GM21528 (cell line): ENCODE data around the gene NEU3.
"Not testable (repeated sequence)": the region's sequence is repeated elsewhere in the genome, so short reads cannot be mapped to it uniquely, and the experiment has no call there.

ENCODE experiments used
- ATAC-seq: cut with Tn5 transposase; IDR thresholded peaks from one replicate; pipeline ENCODE4 v1.9.1; 2021; ENCODE audit warnings: mild to moderate bottlenecking, moderate library complexity; ENCODE audit not compliant: unreplicated experiment, low FRiP score

Gene NEU3

GRCh38 chr11:75025561-75025960 is 36.8 kb downstream of the NEU3 start:
- ATAC-seq = no peak

- ATAC-seq = no peak
These were observed 39.6 kb downstream of the NEU3 start for GRCh38 chr11:75028321-75028720.

DNA sequence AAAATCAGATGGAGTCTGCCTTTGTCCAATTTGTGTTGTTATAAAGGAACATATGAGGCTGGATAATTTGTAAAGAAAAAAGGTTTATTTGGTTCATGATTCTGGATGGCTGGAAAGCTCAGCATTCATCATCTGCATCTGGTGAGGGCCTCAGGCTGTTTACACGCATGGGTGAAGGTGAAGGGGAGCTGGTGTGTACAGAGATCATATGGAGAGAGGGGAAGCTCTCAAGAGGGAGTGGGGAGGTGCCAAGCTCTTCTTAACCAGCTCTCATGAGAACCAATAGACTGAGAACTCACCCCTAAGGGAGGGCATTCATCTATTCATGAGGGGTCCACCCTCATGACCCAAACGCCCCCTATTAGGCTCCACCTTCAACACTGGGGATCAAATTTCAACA is 40.0 kb downstream of the NEU3 start:
- ATAC-seq = no peak

DNA sequence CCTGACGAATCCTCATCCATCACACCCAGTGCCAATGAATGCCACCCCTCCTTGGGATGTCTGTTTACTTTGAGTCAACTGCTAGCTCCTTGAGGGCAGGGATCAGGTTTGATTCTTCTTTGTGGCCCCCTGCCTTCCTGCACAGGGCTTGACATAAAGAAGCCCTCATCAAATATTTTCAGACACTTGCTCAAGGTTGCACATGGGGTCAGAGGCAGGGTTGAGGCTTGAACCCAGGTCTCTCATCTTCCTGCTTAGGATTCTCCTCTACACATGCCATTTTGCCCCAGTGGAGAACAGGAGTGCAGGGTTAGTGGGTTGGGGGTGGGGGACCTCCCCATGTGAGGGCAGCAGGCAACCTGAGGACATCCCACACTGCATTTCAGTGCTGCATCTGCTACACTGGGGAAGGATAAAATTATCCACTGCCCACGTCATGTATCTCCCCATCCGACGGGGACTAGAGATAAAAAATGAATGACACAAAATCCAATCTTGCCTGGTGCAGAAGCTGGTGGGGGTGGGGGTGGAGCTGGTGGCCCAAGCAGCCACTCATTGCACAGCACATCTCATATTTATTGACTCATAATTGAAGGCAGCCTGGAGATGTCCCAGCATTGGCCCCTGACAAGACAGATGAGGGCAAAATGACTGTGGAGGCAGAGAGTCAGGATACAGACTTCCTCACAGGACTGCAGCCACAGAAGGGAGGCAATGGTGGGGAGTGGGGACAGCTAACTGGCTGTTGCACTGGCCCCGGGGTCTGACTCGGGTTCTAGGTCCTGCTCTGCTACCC is 41.3 kb downstream of the NEU3 start:
- no peak for ATAC-seq

DNA sequence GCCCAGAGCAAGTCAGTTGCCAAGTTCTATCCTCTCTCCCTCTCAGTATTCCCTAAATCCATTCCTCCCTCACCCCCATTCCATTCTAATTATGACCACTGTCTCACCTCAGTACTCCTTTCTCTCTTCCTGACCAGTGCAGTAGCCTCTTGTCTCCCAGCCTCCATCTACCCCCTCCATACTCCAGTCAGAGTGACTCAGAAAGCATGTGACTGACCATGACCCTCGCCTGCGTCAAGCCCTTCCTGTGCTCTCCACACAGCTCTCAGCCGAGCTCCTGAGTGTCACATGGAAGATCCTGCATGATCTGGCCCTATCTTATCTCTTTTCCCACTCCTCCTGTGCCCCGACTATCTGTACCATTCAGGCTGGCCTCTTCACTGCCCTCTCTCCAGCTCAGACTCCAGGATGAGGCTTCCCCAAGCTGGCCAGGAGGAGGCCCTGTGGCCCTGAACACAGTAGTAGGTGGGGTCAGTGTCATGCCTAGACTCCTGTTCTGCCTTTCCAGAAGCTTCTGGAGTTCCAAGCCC is 42.6 kb downstream of the NEU3 start:
- ATAC-seq = no peak

- no peak for ATAC-seq
These were observed 43.2 kb downstream of the NEU3 start for GRCh38 chr11:75031771-75032549.

DNA sequence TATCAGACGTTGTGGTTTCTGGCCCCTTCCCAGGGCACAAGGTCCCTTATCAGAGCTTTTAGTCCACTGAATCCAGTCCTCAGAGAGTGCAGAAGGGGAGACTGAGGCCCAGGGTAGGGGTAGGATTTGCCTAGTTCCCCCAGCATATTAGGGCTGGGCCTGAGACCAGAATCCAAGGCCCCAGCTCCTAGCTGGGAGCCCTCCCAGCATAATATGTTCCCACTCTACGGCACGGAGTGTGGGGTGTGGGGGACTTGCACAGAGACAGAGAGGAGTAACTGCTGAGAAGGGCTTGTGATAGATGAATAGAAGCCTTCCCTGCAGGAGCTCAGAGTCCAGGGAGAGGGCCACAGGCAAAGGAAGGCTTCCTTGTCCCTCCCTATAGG is 43.8 kb downstream of the NEU3 start:
- no peak for ATAC-seq

DNA sequence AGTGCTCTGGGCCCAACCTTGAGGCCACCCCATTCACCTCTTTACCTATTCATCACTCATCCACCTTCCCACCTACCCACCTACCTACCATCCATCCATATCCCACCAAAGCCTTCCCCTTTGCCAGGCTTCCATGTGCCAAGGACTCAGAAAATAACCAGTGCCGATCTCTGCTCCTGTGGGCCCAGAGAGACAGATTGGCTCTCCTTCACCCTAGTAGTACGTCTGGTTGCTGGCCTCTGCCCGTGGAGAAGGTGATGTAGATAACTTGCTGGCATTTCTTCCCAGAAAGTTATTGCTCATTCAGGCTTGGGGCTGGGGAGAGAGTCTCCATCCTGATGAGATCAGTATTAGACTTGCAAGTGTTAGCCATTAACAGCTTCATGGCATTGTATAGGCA is 45.2 kb downstream of the NEU3 start:
- no peak for ATAC-seq

DNA sequence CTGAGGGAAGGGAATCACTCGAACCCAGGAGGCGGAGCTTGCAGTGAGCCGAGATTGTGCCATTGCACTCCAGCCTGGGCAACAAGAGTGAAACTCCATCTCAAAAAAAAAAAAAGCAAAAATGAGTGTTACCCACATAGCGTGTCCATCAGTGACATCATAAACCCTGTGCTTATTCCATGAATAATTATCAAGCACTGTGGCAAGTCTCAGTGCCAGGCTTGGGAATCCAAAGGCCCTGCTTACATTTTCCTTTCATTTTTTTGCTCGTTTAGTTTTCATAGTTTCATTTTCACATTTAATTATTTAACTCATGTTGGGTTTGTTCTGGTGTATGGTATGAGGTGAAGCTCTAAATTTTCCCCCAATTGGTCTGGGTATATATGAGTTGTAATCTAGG is 46.5 kb downstream of the NEU3 start:
- ATAC-seq = no peak

DNA sequence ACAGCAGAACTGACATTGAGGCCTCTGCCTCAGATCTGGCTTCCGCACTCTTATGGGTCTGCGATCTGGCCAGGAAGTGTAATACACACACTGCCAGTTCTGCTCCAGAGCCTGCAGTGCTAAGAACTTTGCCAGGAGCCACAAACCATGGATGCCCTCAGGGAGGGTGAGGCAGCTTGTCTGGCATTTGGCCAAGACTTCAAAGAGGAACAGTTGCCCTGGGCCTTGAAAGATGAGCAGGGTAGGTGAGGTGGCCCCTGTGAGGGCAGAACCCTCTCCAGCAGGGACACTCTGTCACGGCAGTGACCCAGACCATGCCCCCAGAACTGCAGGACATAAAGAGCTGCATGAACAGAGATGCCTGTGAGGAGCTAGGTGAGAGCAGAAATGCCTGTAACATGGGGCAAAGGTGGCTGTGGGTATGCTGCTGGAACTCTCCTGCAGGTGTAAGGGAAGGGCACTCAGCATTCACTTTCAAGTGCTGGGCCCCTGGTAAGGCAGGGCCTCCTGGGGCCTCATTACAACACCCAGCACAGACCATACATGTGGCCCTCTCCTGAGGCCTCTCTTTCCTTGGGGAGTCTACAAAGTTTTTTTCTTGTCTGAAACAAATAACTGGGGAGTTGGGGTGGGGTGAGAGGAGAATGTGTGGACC is 47.3 kb downstream of the NEU3 start:
- ATAC-seq = no peak

DNA sequence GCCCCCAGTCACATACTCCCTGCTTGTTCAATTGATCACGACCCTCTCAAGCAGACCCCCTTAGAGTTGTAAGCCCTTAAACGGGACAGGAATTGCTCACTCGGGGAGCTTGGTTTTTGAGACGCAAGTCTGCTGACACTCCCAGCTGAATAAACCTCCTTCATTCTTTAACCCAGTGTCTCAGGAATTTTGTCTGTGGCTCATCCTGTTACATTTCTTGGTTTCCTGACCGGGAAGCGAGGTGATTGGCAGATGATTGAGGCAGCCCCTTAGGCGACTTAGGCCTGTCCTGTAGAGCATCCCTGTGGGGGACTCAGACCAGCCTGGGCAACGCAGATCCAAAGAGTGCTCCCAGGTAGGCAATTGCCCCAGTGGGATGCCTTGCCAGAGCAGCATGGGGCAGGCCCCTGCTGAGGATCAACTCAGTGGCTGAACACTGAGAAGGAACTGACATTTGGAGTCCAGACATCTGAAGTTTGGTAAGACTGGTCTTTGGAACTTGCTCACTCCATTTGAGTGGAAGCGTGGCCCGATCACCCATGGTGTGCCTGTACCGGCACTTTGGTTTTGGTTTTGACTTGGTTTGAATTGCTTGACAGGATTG is 51.5 kb downstream of the NEU3 start:
- ATAC-seq = no peak

- ATAC-seq = no peak
These were observed 52.5 kb downstream of the NEU3 start for GRCh38 chr11:75041263-75041662.

- ATAC-seq = not testable (repeated sequence)
These were observed 53.1 kb downstream of the NEU3 start for GRCh38 chr11:75041821-75042220.

- ATAC-seq = not testable (repeated sequence)
These were observed 55.8 kb downstream of the NEU3 start for GRCh38 chr11:75044381-75045170.

DNA sequence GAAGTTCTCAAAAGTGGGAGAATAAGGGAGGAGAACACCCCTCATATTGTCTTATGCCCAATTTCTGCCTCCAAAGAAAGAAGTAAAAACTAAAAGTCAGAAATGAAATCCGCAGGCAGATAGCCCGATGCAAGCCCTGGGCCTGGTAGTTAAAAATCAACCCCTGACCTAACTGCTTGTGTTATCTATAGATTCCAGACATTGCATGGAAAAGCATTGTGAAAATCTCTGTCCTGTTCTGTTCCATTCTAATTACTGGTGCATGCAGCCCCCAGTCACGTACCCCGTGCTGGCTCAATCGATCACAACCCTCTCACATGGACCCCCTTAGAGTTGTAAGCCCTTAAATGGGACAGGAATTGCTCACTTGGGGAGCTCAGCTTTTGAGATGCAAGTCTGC is 57.9 kb downstream of the NEU3 start:
- not testable (repeated sequence) for ATAC-seq

- ATAC-seq = no peak
These were observed 58.5 kb downstream of the NEU3 start for GRCh38 chr11:75047191-75047590.

- ATAC-seq = not testable (repeated sequence)
These were observed 61.0 kb downstream of the NEU3 start for GRCh38 chr11:75049501-75050266.

DNA sequence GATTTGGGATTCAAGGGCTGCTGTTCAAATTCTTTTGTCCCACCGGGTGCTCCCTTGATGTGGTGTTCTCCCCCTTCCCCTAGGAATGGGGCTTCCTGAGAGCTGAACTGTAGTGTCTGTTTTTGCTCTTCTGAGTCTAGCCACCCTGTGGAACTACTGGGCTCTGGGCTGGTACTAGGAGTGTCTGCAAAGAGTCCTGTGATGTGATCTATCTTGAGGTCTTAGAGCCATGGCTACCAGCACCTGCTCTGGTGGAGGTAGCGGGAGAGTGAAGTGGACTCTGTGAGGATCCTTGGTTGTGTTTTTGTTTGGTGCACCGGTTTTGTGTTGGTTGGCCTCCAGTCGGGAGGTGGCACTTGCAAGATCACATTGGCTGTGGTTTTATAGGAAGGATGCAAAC is 61.8 kb downstream of the NEU3 start:
- ATAC-seq = no peak

- ATAC-seq = no peak
These were observed 62.3 kb downstream of the NEU3 start for GRCh38 chr11:75051043-75051442.
